Upper lobe of left lung (tissue), 4 donors: ENCODE measurements around the gene SYP.

Experiments
- POLR2A ChIP-seq, 4 donors: fragments of 450-650 bp; IDR thresholded peaks; one replicate each; pipeline ENCODE4 v1.5.1; 2016 to 2017; ENCODE audit warnings: antibody characterized with exemption in 4 of 4, mild to moderate bottlenecking in 2 of 4
- POLR2AphosphoS5 ChIP-seq, 2 donors: sonication (generic); formaldehyde crosslinking; IDR thresholded peaks; one replicate each; pipeline ENCODE4 v1.5.1; 2017; ENCODE audit warnings: antibody characterized with exemption in 2 of 2
- TF ChIP-seq, protein P1 (sequence below), 6 experiments: fragments of 450-650 bp in 4 of 6; fragments of 200-600 bp in 2 of 6; sonication (generic) in 2 of 6; IDR thresholded peaks; one replicate each; pipeline ENCODE4 v1.5.1; 2016 to 2019; ENCODE audit warnings: antibody characterized with exemption in 6 of 6

DNA sequence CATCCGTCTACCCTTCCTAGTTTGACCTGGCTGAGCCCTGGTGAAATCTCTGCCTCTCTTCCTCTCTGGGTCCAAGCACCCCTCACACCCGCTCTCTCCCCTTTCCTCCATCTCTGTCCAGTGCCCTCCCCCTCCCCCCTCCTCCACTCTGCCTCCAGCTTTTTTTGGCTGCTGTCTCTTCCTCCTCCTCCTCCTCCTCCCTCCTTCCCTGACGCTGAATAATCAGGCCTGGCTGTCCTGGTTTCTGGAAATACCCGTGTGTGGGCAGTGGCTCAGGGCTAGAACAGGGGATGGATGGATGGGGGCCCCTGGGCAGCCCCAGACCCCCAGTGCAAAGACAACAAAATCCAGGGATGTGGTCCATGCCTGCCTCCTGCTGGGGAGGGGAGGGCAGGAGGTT lies 4.7 kb upstream of the SYP start:
- TF ChIP-seq POLR2A (IDR thresholded peaks at IDR 0.05) (no peak), POLR2AphosphoS5 (IDR thresholded peaks at IDR 0.05) (no peak)
- TF ChIP-seq, protein P1, sequence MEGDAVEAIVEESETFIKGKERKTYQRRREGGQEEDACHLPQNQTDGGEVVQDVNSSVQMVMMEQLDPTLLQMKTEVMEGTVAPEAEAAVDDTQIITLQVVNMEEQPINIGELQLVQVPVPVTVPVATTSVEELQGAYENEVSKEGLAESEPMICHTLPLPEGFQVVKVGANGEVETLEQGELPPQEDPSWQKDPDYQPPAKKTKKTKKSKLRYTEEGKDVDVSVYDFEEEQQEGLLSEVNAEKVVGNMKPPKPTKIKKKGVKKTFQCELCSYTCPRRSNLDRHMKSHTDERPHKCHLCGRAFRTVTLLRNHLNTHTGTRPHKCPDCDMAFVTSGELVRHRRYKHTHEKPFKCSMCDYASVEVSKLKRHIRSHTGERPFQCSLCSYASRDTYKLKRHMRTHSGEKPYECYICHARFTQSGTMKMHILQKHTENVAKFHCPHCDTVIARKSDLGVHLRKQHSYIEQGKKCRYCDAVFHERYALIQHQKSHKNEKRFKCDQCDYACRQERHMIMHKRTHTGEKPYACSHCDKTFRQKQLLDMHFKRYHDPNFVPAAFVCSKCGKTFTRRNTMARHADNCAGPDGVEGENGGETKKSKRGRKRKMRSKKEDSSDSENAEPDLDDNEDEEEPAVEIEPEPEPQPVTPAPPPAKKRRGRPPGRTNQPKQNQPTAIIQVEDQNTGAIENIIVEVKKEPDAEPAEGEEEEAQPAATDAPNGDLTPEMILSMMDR (IDR thresholded peaks at IDR 0.05), result no peak
